Measurements from ENCODE around the gene SCAI.
"Not testable (repeated sequence)": the region's sequence is repeated elsewhere in the genome, so short reads cannot be mapped to it uniquely, and the experiment has no call there.

SCAI gene

DNA sequence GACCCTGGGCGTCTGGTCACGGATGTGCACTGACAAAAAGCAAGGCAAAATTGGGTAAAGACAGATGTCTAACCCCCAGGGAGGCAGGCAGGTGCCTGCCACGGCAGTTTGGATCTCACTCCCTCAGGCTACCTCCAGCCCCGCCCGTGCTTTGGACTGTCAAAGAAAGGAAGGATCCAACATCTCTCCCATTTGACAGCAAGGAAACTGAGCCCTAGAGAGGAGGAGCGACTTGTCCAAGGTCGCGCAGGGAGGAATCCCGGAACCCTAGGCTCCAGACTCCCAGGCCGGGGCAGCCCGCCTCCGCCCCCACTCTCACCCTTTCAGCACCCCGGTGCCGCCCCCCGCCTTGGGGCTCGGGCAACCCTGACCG, 202.8 kb downstream of the SCAI start:
- DNase-seq = no peak

DNA sequence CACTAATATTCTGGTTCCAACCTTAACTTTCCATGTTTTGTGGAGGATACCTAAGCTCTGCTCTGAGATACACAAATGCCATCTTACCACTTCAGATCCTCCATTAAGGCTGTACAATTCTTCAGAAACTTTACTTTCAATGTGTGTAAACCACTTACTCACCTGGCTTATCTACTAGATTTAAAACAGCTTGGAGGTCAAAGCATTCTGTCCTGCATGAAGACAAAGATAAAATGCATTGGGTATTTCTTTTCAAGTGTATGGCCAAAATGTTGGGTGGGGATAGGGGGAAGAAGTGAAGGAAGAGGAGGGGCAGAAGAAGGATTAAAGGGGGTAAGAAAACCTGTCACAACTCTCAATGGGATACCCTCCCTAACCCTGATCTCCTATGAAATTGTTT, 203.4 kb downstream of the SCAI start:
- DNase-seq = no peak

DNA sequence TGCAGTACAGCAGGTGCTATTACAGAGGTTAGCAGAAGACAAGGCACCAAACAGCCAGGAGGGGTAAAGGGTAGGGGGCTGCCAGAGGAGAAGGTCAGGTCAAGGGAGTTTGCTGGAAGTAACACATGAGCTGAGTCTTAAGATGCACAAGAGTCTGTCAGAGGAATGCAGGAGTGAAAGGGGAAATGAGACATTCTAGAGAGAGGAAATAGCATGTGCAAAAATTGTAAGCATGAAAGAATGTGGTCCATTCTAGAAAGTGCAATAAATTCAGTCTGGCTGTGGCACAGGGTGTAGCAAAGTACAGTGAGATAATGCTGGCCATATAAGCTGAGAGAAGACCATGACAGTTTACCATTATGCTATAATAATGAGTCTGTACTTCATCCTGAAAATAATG, 209.0 kb downstream of the SCAI start:
- DNase-seq = no peak

DNA sequence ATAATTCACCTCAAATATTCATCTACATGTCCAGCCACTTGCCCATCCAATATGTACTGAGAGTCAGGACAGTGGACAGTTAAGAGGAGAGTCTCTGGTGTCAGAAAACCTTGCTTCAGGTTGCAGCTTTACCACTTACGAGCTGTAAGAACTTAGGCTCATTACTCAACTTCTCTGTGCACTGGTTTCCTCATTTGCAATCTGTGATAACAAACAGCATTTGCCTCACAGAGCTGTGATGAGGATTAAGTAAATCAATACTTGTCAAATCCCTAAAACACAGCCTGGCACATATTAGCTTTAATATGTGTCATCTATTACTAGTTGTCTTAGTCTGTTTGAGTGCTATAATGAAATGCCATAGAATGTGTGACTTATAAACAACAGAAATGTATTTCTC, 211.0 kb downstream of the SCAI start:
- no peak for DNase-seq

DNA sequence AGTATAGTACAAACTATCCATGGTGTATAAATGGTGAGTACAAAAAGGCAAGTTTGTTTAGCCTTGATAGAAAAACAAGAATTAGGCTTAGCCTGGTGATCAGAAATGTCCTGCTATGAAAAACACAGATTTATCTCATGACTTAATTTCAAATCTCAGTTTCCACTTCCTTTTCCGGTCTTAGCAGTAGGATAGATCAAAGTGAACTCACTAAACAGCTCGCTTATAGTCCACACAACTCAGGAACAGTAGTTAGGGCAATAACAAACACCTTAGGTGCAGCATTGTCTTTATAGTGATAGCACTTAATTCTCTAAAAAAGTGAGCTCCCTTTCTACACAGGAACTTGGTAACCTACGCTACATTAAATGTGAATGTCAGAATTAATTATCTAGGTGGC, 213.9 kb downstream of the SCAI start:
- no peak for DNase-seq

DNA sequence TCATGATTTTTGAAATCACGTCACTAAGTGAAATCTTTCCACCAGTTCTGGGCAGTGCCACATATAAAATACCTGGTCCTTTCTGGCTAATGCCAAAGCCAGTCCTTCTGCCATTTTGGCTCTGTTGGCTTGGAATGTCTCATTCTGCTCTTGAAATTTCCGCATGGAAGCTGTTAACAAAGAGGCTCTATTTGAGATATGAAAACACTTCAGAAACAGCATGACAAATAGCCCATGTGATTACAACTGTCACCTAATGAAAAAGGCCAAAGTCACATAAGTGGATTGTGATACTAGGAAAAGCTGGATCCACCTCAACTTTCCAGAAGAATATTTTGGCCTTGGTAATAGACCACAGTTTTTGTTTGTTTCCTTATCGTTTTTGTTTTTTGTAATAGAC, 215.2 kb downstream of the SCAI start:
- no peak for DNase-seq

DNA sequence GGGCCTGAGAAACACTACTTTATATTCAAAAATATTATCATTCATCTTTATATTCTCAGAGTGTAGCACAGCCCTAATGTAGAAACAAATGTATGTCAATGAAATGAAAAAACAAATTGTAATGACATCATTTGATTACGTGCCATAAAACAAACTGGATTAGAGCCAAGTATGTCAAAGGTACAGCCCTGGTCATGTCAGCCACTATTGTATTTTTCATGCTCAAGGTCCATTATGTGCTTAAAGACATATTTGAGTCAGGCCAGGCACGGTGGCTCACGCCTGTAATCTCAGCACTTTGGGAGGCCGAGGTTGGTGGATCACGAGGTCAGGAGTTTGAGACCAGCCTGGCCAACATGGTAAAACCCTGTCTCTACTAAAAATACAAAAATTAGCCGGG, 222.9 kb downstream of the SCAI start:
- not testable (repeated sequence) for DNase-seq

DNA sequence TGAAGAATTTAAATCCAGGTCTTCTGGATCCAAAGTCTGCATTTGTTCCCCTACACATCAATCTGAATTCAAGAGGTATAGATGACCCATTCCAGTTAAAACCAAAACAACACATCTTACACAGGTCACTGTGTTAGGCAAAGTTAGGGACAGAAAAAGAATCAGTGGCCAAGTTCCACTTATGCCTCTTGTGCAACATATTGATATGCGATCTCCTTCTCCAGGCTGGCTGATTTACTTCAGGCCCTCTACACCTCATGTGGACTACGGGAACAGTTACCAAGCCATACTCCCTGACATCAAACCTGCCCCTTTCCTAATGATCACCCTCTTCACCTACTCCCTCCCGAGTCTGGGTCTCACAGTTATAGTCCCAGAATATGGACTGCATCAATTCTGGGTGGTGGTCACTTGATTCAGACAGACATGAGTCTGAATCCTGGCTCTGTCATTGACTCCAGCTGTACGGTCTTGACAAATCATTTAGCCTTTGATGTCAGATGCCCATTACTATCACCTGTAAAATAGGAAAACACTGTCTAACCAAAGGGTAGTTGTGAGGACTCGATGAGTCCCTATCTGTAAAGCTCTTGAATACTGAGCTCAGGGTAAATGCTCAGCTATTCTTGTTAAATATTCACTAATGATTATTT, 228.4 kb downstream of the SCAI start:
- no peak for DNase-seq

DNA sequence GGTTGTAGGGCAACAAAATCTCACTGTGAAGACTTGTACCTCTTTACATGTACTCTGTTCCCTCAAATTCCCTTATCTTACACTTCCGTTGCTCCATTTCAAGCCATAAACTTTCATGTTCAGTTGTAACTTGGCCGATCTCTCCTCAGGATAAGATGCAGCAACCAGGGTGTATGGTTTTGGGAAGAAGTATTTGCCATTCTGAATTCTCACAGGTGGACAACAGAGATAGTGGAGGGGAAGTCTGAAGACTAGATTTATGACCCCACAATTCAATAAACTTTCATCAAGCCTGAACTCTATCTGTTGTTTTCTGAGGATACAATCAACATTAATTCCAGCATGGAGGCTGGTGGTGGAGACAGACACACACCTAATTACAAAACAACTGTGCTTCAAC, 229.9 kb downstream of the SCAI start:
- DNase-seq = no peak

DNA sequence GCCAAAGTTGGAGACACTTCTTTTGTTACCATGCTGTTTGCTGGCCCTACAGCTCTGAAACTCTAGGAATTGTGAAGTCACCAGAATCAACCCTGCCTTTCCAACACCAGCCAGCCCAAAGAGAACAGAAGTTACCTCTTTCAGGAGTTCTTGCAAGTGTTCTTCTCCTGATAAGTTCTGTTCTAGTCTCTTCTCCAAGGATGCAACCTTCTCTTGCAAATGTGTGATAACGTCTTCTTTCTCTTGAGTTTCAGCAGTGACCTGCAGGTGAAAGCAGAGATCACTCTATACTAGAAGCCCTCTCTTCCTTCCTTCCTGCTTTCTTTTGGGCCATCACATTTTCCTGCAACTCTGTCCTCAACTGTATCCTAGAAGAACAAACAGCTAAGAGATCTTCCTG, 231.6 kb downstream of the SCAI start:
- no peak for DNase-seq

DNA sequence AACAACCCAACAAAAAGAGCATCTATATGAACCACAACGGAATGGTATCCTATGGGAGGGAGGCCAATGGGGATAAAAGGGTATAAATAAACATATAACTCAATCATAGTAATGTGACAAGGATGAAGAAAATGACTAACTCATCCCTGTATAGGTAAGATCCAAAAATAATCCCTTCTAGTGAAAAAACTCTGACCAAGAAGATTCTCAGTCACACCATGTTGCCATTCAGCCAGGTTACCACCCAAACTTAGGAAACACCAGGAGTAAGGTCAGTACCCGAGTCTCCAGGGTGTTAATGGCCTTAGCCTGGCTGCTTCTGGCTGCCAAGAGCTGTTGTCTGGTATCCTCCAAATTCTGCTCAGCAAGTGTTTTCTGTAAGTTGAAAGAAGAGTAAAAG, 235.2 kb downstream of the SCAI start:
- no peak for DNase-seq

DNA sequence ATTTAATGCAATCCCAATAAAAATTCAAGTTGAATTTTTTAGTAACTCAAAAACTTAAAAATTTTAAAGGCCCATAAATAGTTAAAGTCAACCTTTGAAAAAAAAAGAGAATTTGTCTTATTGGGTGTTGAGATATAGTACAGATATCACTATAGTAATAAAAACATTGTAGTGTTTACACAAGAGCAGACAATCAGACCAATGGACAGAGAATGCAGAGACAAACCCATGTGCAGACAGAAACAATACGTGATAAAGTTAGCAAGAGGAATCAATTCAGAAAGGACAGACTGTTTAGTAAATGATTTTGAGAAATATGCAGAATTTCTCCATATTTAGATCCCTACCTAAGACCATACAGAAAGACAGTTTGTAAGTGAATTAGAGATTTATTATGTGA, 236.4 kb downstream of the SCAI start:
- no peak for DNase-seq

DNA sequence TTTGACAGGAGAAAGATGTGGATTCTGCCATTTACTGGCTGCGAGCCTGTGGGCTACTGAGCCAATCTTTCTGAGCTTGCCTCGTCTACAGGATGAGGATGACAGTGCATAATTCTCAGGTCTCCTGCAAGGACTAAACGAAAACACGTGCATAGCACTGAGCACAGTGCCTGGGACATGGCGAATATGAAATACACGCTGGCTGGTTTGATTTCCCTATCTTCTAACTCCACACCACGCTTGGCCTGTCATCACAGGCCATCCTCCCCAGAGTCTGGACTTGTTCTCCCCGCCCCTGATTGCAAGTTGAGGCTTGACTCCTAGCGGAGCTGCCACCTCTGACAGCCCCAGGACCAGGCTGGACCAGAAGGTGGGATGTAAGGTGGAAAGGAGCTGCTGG, 243.5 kb downstream of the SCAI start:
- DNase-seq = no peak

DNA sequence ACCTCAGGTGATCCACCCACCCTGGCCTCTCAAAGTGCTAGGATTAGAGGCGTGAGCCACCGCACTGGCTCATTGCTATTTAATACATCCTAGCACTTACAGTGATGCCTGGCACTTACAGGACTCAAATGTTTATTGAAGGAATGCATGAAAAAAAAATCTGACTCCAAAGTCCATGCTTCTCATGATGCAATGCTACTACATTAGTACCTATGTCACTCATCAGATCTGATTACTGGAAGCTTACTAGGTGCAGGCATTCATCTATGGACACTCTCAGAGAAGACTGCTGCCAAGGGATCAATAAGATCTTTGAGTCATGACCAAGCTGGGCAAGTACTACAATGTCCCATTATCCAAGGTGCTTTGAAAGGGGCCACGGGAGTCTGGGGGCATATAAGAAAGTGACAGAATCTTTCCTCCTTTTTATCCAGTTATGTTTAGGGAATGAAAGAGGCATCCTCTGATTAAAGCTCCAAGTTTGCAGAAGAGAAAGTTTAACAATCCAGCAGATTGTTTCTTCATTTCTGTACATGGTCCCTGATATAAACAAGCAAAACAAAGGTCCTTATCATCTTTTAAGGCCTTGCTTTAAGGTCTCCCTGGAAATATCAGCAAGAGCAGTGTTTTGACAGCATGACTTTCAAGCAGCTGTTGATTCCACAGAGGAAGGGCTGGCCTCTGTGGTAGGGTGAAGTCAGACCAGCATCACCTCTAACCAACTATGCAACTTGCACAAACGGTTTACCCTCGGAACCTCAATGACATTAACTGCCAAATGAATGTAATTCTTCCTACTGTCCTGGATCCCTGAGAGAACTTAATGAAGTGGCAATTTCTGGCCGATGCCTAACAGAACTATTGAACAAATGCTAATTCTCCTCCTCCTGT, 245.5 kb downstream of the SCAI start:
- DNase-seq = no peak

DNA sequence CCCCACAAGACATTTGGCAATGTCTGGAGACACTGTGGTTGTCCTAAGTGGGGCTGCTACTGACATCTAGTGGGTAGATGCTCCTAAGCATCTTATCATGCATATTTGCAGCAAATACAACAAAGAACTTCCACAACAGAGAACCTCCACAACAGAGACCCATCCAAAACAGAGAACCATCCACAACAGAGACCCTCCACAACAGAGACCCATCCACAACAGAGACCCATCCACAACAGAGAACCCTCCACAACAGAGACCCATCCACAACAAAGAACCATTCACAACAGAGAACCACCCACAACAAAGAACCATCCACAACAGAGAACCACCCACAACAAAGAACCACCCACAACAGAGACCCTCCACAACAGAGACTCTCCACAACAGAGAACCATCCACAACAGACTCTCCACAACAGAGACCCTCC, 248.6 kb downstream of the SCAI start:
- peak; percentile 56 for DNase-seq

DNA sequence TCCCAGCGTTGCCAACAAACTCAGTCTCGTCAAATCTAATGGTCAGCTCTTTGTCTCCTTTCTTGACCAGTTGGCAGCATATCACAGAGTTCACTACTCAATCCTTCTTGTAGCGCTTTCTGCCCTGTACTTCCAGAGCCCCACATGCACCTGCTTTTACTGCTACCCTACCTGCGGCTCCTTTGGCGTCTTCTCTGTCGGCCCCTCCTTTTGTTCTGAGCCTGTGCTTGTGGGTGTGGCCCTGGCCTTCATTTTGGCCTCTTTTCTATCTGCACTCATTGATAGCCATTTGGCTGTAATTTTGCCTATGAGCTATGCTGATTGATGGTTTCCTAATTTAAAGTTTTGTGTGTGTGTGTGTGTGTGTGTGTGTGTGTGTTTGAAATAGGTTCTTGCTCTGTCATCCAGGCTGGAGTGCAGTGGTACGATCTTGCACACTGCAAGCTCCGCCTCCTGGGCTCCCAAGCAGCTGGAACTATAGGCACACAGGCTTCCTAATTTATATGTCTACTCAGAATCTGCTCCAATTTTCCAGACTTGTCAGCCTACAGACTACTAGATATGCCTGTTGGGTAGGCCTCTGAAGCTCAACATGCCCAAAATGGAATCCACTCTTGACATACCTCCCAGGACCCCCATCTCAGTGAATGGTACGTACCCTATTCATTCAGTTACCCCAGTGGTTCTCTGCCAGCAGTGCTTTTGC, 249.1 kb downstream of the SCAI start:
- no peak for DNase-seq

Data from eye (tissue), 1 donor.